B cell (primary cell): ENCODE results near the gene TPCN1.

Source experiments
- CTCF ChIP-seq: fragments of 200-600 bp; IDR thresholded peaks from one replicate; pipeline ENCODE4 v1.8.0; 2022; ENCODE audit warnings: antibody characterized with exemption, mild to moderate bottlenecking
- EZH2 ChIP-seq: IDR thresholded peaks from 2 replicates; pipeline ENCODE4 v1.6.1; 2012; ENCODE audit warnings: borderline replicate concordance, low read depth, mild to moderate bottlenecking, moderate library complexity, low read length; ENCODE audit not compliant: insufficient read depth, poor library complexity, severe bottlenecking

GRCh38 chr12:113268621-113269020 lies 47.4 kb downstream of the TPCN1 start:
- TF ChIP-seq EZH2 = no peak
- TF ChIP-seq CTCF = no peak
